ENCODE results near the gene FRMD4A.

DNA sequence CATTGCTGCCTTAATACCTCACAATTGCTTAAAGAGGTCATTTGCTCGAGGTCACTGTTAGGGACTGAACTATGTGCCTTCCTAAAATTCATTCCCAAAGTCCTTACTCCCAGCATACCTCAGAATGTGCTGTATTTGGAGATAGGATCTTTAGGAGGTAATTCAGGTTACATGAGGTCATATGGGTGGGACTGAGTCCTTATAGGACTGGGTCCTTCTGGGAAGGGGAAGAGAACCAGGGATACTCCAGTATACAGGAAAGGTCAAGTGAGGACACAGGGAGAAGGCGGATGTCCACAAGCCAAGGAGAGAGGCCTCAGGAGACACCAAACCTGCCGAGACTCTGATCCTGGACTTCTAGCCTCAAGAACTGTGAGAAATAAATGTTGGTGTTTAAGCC, 490.7 kb downstream of the FRMD4A start:
- TF ChIP-seq, protein P1, sequence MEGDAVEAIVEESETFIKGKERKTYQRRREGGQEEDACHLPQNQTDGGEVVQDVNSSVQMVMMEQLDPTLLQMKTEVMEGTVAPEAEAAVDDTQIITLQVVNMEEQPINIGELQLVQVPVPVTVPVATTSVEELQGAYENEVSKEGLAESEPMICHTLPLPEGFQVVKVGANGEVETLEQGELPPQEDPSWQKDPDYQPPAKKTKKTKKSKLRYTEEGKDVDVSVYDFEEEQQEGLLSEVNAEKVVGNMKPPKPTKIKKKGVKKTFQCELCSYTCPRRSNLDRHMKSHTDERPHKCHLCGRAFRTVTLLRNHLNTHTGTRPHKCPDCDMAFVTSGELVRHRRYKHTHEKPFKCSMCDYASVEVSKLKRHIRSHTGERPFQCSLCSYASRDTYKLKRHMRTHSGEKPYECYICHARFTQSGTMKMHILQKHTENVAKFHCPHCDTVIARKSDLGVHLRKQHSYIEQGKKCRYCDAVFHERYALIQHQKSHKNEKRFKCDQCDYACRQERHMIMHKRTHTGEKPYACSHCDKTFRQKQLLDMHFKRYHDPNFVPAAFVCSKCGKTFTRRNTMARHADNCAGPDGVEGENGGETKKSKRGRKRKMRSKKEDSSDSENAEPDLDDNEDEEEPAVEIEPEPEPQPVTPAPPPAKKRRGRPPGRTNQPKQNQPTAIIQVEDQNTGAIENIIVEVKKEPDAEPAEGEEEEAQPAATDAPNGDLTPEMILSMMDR (IDR thresholded peaks at IDR 0.05) = no peak
- no peak for TF ChIP-seq POLR2A (IDR thresholded peaks at IDR 0.05)
